ENCODE measurements around the gene KRTAP10-4.

KRTAP10-4 gene

DNA sequence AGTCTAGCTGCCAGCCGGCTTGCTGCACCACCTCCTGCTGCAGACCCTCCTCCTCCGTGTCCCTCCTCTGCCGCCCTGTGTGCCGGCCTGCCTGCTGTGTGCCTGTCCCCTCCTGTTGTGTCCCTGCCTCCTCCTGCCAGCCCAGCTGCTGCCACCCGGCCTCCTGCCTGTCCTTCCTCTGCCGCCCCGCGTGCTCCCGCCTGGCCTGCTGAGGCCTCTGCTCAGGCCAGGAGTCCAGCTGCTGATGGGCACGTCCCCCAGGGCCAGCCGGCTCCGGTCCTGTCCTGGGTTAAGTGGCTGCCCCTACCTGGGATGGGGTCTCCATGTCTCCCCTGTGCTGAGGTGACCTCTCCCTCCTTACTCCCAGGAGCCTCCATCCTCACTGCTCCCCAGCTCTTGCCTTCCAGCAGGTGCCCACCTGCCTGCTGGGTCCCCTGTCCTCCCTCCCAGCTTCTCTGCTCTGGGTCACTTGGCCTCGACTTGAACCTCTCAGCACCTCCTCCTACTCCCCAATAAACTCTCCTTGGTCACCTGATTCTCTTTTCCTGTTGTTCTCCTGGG, 39.2 kb downstream of the KRTAP10-4 start:
- no peak for DNase-seq (ENCODE audit: low read depth)
- H3K4me3 ChIP-seq (ENCODE audit: low read depth, low read length): no peak overlapping the region

DNA sequence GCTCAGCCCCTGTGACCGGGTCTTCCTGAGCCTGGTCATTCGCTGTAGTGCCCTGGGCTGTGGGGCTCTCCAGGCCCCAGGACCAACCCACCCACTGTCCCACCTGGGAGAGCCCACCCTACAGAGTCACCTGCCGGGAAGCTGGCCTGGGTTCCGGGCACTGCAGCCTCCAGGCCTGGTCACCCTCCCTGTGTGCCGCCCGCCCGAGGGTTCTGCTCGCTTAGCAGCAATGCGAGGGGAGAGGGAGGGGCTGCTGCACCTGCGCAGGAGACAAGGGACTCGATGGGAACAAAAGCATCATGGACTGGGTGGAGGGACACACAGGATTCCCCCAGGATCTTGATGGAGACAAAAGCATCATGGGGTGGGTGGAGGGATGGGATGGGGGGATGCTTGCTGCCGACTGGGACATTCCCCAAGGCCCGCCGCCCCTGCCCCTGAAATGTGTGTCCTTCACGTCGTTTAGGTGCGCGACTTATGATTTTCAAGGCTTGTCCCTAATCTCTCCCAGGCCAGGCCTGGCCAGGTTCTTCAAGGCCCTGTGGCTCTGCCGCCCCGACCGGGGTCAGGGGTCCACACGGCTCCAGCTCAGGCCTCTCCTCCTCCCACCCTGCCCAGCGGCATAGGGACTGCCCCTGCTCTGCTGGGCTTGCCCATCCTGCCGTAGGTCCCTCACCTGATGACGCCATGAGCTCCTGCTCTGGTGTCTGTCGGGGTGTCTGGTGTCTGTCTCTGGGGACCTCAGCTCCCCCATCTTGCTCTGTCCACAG, 40.0 kb downstream of the KRTAP10-4 start:
- H3K4me3 ChIP-seq (ENCODE audit: low read depth, low read length): no peak overlapping the region
- no peak for DNase-seq (ENCODE audit: low read depth)

DNA sequence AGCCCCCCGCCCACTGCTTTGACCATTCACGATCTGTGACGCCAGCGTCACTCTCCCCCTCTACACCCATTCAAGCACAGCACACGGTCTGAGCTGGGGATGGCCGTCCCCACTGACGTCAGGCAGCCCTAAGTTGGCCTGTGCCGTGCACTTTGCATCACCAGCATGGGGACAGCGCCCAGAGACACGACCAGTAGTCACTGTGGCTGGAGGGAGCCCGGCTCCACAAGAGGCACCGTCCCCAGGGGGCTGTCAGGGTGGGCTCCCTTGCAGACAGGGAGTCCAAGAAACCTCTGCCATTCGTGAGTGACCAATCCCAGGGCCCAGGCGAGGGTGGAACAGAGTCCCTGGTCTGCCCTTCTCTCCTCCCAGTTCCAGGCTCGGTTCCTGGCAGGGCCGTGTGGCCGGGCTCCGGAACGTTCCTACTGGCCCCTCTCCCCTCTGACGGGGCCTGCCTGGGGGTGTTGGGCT, 40.7 kb downstream of the KRTAP10-4 start:
- H3K4me3 ChIP-seq (ENCODE audit: low read depth, low read length): no peak overlapping the region
- no peak for DNase-seq (ENCODE audit: low read depth)

DNA sequence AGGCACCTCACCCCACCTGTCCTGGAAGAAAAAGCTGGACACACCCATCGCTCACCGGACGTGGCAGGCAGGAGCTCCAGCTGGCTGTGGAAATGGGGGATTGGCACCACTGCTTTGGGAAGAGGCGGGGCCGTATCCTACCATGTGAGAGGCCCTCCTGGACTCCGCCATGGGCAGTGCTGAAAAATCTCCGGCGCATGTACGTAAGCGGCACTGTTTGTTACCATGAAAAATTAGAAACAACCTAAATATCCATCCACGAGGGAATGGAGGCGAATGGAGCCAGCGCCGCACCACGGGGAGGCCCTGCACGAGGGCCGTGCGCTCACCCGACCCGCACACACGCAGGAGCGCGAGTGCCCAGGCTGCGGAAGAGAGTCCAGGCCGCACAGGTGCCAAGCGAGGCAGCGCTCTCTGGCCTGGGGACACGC, 41.4 kb downstream of the KRTAP10-4 start:
- no peak for DNase-seq (ENCODE audit: low read depth)
- H3K4me3 ChIP-seq (ENCODE audit: low read depth, low read length): no peak overlapping the region

DNA sequence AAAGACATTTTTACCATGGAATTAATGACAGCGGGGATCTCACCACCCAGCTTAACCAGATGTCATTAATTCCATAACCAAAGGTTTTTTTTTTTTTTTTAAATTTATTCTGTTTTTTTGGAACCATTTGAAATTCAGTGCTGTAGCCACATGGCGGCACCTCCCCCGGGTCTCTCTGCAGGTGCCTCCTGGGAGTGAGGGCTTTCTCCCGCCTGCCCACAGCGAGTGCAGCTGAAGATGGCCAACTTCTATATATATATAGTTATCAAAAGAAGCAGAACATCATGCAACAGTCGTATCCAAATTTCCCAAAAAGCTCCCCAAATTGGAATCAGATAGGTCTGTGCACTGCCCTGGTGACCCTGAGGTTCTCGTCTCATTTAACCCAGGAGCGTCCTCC, 41.9 kb downstream of the KRTAP10-4 start:
- no peak overlapping the region for H3K4me3 ChIP-seq (ENCODE audit: low read depth, low read length)
- no peak for DNase-seq (ENCODE audit: low read depth)

DNA sequence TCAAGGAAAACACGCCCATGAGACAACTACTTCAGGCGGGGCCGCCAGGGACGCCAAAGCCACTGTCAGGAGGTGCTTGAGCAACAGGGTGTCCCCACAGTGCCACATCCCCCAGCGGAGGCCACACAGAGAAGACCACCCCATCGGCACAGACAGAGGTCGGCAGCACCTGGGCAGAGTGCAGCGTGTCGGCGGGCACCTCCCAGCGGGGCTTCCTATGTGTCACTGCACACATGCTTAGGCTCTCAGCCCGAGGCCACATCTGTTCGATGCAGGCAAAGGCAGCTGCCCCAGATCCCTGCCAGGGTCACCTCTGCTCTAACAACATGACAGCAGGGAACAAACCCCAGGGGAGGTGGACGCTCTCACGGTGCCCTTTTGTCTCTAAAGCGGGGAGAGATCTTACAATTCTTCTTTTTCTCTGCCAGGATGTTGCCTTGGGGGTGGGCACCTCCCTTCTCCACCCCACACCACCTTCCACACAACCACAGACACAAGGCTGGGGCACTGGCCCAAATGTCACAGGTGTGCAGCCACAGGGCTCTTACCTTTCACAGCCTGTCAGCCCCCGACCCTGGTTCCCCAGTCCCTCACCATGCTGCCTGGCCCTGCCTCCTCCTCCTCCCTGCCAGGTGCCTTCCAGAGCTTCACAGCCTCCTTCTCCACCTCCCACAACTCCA, 42.5 kb downstream of the KRTAP10-4 start:
- DNase-seq (ENCODE audit: low read depth): no peak
- H3K4me3 ChIP-seq (ENCODE audit: low read depth, low read length): no peak overlapping the region

DNA sequence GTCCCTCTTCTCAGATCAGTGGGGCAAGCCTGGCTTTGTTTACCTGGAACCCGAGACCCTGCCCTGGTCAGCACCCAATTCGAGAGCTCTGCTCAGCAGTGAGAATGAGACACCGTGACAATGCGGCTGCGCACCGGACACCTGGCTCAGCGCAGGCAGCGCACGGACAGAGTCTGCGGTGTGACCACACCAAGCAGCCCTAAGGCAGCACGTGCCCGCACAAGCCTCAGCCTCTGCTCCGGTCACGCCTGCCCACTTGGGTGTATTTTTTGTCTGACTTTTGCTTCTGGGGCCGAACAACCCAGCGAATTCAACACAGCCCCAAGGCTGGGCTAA, 43.0 kb downstream of the KRTAP10-4 start:
- H3K4me3 ChIP-seq (ENCODE audit: low read depth, low read length): no peak overlapping the region
- DNase-seq (ENCODE audit: low read depth): no peak

DNA sequence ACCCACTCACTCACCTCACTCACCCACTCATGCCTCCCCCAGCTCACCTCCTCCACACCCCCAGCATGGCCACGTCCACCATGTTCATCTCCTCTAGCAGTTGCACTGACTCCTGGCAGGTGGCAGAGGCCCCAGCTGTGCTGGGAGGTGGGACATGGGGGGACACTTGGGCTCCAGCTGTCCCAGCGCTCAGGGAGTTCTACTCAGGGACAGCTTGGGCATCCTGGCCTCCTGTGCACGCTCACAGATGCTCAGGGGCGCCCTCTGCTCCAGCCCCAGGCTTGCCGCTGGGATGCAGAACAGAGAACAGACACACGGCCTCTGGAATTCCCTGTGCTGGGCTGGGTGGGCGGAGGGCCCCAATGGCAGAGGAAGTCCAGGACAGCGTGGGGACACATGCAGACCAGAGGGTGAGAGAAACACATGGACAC, 43.6 kb downstream of the KRTAP10-4 start:
- no peak for DNase-seq (ENCODE audit: low read depth)
- no peak overlapping the region for H3K4me3 ChIP-seq (ENCODE audit: low read depth, low read length)

DNA sequence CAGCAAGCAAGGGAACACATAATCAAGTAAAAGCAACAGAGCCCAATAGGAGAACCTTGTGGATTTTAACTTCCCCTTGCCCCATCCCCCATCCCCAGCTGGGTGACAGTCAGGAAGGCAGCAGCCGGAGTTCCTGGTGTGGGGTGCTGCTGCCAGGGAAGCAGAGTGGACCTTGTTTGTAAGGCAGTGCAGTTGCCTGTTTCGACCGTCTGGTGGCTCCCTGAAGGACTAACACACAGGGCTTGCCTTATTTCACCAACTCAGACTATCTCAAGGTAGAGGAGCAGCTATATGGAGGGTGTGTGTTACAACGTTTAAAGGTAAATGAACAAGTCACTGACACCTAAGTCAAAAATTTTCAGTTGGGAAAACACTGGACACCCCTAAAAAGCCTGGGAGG, 45.0 kb downstream of the KRTAP10-4 start:
- H3K4me3 ChIP-seq (ENCODE audit: low read depth, low read length): no peak overlapping the region
- DNase-seq (ENCODE audit: low read depth): no peak

DNA sequence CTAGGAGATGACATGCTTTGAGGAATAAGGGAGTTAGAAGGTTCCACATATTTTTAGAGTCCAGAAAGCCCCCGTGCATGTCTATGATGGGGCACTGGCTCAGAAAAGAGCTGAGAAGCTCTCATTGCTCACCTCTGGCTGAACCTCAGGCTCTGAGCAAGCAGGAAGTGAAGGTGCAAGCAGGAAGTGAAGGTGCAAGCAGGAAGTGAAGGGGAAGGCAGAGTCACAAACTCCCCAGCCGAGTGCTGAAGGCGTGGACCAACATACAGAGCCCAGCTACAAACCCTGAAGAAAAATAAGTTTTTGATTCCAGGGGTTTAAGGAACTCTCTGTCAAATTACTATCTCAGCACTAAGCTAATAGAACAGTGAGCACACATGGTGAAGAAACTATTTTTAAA, 45.4 kb downstream of the KRTAP10-4 start:
- no peak for DNase-seq (ENCODE audit: low read depth)
- no peak overlapping the region for H3K4me3 ChIP-seq (ENCODE audit: low read depth, low read length)

DNA sequence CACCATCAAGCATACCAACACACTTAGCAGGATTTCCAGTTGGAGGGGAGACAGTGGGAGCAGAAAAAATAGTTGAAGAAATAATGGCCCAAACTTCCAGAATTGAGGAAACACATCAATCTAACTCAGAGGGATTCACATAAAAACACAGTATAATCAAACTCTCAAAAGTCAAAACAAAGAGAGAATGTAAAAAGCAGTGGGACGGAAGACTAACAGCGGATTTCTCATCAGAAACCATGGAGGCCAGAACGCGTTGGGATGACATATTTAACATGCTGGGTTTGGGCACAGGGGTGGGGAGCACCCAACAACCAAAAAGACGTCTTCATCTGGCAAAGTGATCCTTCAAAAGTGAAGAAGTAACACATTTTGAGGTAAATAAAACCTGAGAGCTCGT, 46.4 kb downstream of the KRTAP10-4 start:
- H3K4me3 ChIP-seq (ENCODE audit: low read depth, low read length): no peak overlapping the region
- DNase-seq (ENCODE audit: low read depth): no peak

DNA sequence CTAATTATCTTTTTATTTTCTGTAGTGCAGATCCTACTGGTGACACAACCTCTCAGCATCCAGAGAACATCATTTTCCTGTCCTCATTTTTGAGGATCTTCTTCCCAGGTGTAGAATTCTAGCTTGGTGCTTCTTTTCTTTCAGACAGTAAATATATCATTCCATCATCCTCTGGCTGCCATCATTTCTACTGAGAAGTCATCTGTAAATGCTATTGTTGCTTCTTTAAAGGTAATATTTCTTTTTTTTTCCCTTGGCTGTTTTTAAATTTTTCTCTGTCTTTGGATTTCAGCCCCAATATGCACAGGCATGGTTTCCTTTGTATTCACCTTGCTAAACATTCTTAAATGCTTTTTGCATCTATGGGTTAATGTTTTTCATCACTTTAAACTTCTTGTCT, 50.0 kb downstream of the KRTAP10-4 start:
- no peak for DNase-seq (ENCODE audit: low read depth)
- no peak overlapping the region for H3K4me3 ChIP-seq (ENCODE audit: low read depth, low read length)
